Testis (tissue), 2 donors: Measurements from ENCODE around the gene PSMD2.

ENCODE experiments used
- CTCF ChIP-seq, 3 experiments: fragments of 450-650 bp in 2 of 3; fragments of 200-600 bp in 1 of 3; sonication (generic) in 1 of 3; IDR thresholded peaks; one replicate each; pipeline ENCODE4 v1.5.1; 2016 to 2019; ENCODE audit warnings: antibody characterized with exemption in 3 of 3, mild to moderate bottlenecking in 2 of 3, moderate library complexity in 1 of 3
- POLR2A ChIP-seq: fragments of 450-650 bp; IDR thresholded peaks from one replicate; pipeline ENCODE4 v1.6.1; 2017; ENCODE audit warnings: antibody characterized with exemption, mild to moderate bottlenecking, moderate library complexity

GRCh38 chr3:184337981-184338380 is 38.9 kb downstream of the PSMD2 start:
- TF ChIP-seq CTCF (IDR thresholded peaks at IDR 0.05) (no peak), POLR2A (no peak)
